NCI-H82 treated with DMSO at 0.1 percent for 48 hours (cell line): ENCODE measurements around the gene FGD5.
A peak's percentile ranks its signal among the peaks of the same experiment; 100 is the strongest.
"Not testable (repeated sequence)": the region's sequence is repeated elsewhere in the genome, so short reads cannot be mapped to it uniquely, and the experiment has no call there.

Source experiments
- DNase-seq: peaks from one replicate; lab custom pipeline; 2025; ENCODE audit not compliant: unreplicated experiment; lab: John Stamatoyannopoulos, UW

The FGD5 gene

GRCh38 chr3:14900881-14901873 lies 82.4 kb downstream of the FGD5 start:
- no peak for DNase-seq

- DNase-seq, result no peak
These were observed 84.0 kb downstream of the FGD5 start for GRCh38 chr3:14902719-14903118.

- DNase-seq, result not testable (repeated sequence)
These were observed 84.7 kb downstream of the FGD5 start for GRCh38 chr3:14903501-14903900.

- DNase-seq, result no peak
These were observed 86.4 kb downstream of the FGD5 start for GRCh38 chr3:14905055-14905657.

- no peak for DNase-seq
These were observed 87.7 kb downstream of the FGD5 start for GRCh38 chr3:14906355-14906971.

GRCh38 chr3:14907043-14907966 lies 88.5 kb downstream of the FGD5 start:
- DNase-seq, result no peak

GRCh38 chr3:14909250-14909649 lies 90.5 kb downstream of the FGD5 start:
- DNase-seq, result no peak

GRCh38 chr3:14911651-14912050 lies 92.9 kb downstream of the FGD5 start:
- DNase-seq, result no peak

GRCh38 chr3:14913071-14913925 lies 94.5 kb downstream of the FGD5 start:
- DNase-seq, result no peak

GRCh38 chr3:14913926-14914778 lies 95.4 kb downstream of the FGD5 start:
- DNase-seq, result no peak

- no peak for DNase-seq
These were observed 96.0 kb downstream of the FGD5 start for GRCh38 chr3:14914779-14915117.

GRCh38 chr3:14915636-14916222 lies 97.0 kb downstream of the FGD5 start:
- DNase-seq, result no peak

- DNase-seq, result no peak
These were observed 99.6 kb downstream of the FGD5 start for GRCh38 chr3:14918356-14918860.

- DNase-seq, result no peak
These were observed 101.8 kb downstream of the FGD5 start for GRCh38 chr3:14920536-14920935.

GRCh38 chr3:14921034-14921616 lies 102.4 kb downstream of the FGD5 start:
- peak; percentile 4 for DNase-seq

- DNase-seq, result no peak
These were observed 103.3 kb downstream of the FGD5 start for GRCh38 chr3:14921811-14922705.

- no peak for DNase-seq
These were observed 104.1 kb downstream of the FGD5 start for GRCh38 chr3:14922863-14923262.
